GM10266 (cell line): ENCODE results near the gene AMMECR1L.
"Not testable (repeated sequence)": the region's sequence is repeated elsewhere in the genome, so short reads cannot be mapped to it uniquely, and the experiment has no call there.

Experiments used
- DNase-seq: peaks from one replicate; pipeline ENCODE4 v3.0.0; 2012; ENCODE audit errors: extremely low spot score
- CTCF ChIP-seq: IDR thresholded peaks from 2 replicates; pipeline ENCODE4 v1.5.1; 2012; ENCODE audit warnings: mild to moderate bottlenecking, low read depth; ENCODE audit not compliant: control insufficient read depth, insufficient read depth; ENCODE audit errors: missing control alignments

The AMMECR1L gene

GRCh38 chr2:127818241-127818640, 67.5 kb downstream of the AMMECR1L start:
- no peak for TF ChIP-seq CTCF
- DNase-seq: no peak

GRCh38 chr2:127814677-127815076, 71.1 kb downstream of the AMMECR1L start:
- no peak for DNase-seq
- TF ChIP-seq CTCF: no peak

GRCh38 chr2:127812441-127812840, 73.3 kb downstream of the AMMECR1L start:
- not testable (repeated sequence) for DNase-seq
